H1 (cell line): ENCODE measurements around the gene KRT3. TPM values are rescaled to one million over a fixed set of nuclear protein-coding genes. Genes with fewer than 3 reads are reported as not detected.

Experiments
- CTCF ChIA-PET: fragments of 300-600 bp; sonication (Branson Sonifier 250); formaldehyde crosslinking; loops from one replicate; lab custom pipeline; 2021; ENCODE audit not compliant: partially characterized antibody; lab: Charles Lee
- POLR2A ChIA-PET: fragments of 300-600 bp; sonication (Branson Sonifier 250); formaldehyde crosslinking; loops from one replicate; lab custom pipeline; 2021; ENCODE audit warnings: inconsistent platforms; ENCODE audit not compliant: partially characterized antibody; lab: Charles Lee
- DNase-seq, 2 experiments: peaks; one replicate each; pipeline versions ENCODE4 v3.0.0 to v3.0.0-alpha.2; 2010 to 2022; ENCODE audit warnings: low spot score in 2 of 2, low read depth in 1 of 2, mixed read lengths in 1 of 2
- FAIRE-seq: peaks from 2 replicates; lab custom pipeline; 2011; peaks lifted over from hg19 to GRCh38; lab: Jason Lieb, UNC
- H2AFZ ChIP-seq: 2 replicates; pipeline ENCODE4 v1.8.1; 2012; ENCODE audit warnings: low read length, inconsistent platforms
- H2AK5ac ChIP-seq: 2 replicates; pipeline ENCODE4 v1.6.1; 2013; ENCODE audit warnings: low read depth, low read length
- H2BK120ac ChIP-seq: replicated peaks from 2 replicates; pipeline ENCODE3; 2013; ENCODE audit warnings: low read depth, low read length, inconsistent platforms
- H2BK12ac ChIP-seq: 2 replicates; pipeline ENCODE4 v1.6.1; 2013; ENCODE audit warnings: low read depth, low read length
- H2BK15ac ChIP-seq: 2 replicates; pipeline ENCODE4 v1.6.1; 2013; ENCODE audit warnings: low read length
- H2BK20ac ChIP-seq: 2 replicates; pipeline ENCODE4 v1.6.1; 2013; ENCODE audit warnings: low read length
- H2BK5ac ChIP-seq: 2 replicates; pipeline ENCODE4 v1.6.1; 2013; ENCODE audit warnings: low read depth, low read length
- H3K14ac ChIP-seq: 2 replicates; pipeline ENCODE4 v1.6.1; 2013; ENCODE audit warnings: inconsistent platforms; ENCODE audit not compliant: insufficient read length
- H3K18ac ChIP-seq: 2 replicates; pipeline ENCODE4 v1.6.1; 2013; ENCODE audit warnings: low read length; ENCODE audit errors: extremely low read depth
- H3K23ac ChIP-seq: 2 replicates; pipeline ENCODE4 v1.6.1; 2013; ENCODE audit warnings: inconsistent platforms; ENCODE audit not compliant: insufficient read length
- H3K23me2 ChIP-seq: 2 replicates; pipeline ENCODE4 v1.6.1; 2013; ENCODE audit warnings: low read depth, low read length
- H3K27ac ChIP-seq: 2 replicates; pipeline ENCODE4 v1.6.1; 2011; ENCODE audit warnings: low read depth, low read length, inconsistent platforms
- H3K27me3 ChIP-seq, 4 experiments: replicated peaks in 1 of 4; 1 replicate in 1 of 4; 2 replicates in 3 of 4; pipeline versions ENCODE4 v1.6.1 to v1.8.1; 2011 to 2013; ENCODE audit warnings: low read length in 3 of 4, mild to moderate bottlenecking in 3 of 4, inconsistent platforms in 2 of 4, mixed read lengths in 2 of 4, moderate library complexity in 1 of 4; ENCODE audit not compliant: control insufficient read depth in 3 of 4, insufficient read depth in 3 of 4; ENCODE audit errors: extremely low read depth in 1 of 4
- H3K36me3 ChIP-seq, 4 experiments: 2 replicates each; pipeline versions ENCODE4 v1.6.1 to v1.8.1; 2011 to 2013; ENCODE audit warnings: mild to moderate bottlenecking in 4 of 4, low read length in 3 of 4, moderate library complexity in 2 of 4, control low read depth in 1 of 4, inconsistent platforms in 1 of 4; ENCODE audit not compliant: insufficient read depth in 4 of 4, control insufficient read depth in 2 of 4
- H3K4ac ChIP-seq: replicated peaks from 2 replicates; pipeline ENCODE3; 2013; ENCODE audit warnings: low read length, low read depth, mixed read lengths, inconsistent platforms; ENCODE audit not compliant: insufficient read length
- H3K4me1 ChIP-seq, 4 experiments: replicated peaks in 1 of 4; 1 replicate in 1 of 4; 2 replicates in 3 of 4; pipeline versions ENCODE4 v1.6.1 to v1.8.1; 2011 to 2013; ENCODE audit warnings: low read length in 3 of 4, inconsistent platforms in 2 of 4, mixed read lengths in 1 of 4; ENCODE audit not compliant: insufficient read depth in 4 of 4, control insufficient read depth in 3 of 4
- H3K4me2 ChIP-seq, 2 experiments: 2 replicates each; pipeline versions ENCODE4 v1.6.1 to v1.8.1; 2011 to 2013; ENCODE audit warnings: low read depth in 2 of 2, low read length in 2 of 2, control low read depth in 1 of 2, inconsistent platforms in 1 of 2, mild to moderate bottlenecking in 1 of 2; ENCODE audit not compliant: insufficient read depth in 1 of 2
- H3K4me3 ChIP-seq, 4 experiments: fragments of 200-600, 300-600 bp in 1 of 4; sonication (generic), shearing (Covaris generic), sonication (Bioruptor Twin) in 1 of 4; 2 replicates each; pipeline versions ENCODE4 v1.5.1 to v1.8.1; 2011 to 2016; ENCODE audit warnings: low read length in 4 of 4, low read depth in 3 of 4, control low read depth in 2 of 4, inconsistent platforms in 2 of 4, mild to moderate bottlenecking in 2 of 4, mixed read lengths in 1 of 4, moderate library complexity in 1 of 4; ENCODE audit not compliant: insufficient read depth in 2 of 4; ENCODE audit errors: extremely low read depth in 1 of 4
- H3K56ac ChIP-seq: replicated peaks from 2 replicates; pipeline ENCODE3; 2013; ENCODE audit warnings: low read depth, mild to moderate bottlenecking, mixed read lengths, low read length, inconsistent platforms; ENCODE audit not compliant: insufficient read length
- H3K79me1 ChIP-seq: 2 replicates; pipeline ENCODE4 v1.6.1; 2013; ENCODE audit warnings: low read depth, low read length, control low read depth
- H3K79me2 ChIP-seq, 2 experiments: 2 replicates each; pipeline versions ENCODE4 v1.6.1 to v1.8.1; 2012 to 2013; ENCODE audit warnings: low read length in 2 of 2, mild to moderate bottlenecking in 2 of 2, inconsistent platforms in 1 of 2; ENCODE audit not compliant: insufficient read depth in 2 of 2, control insufficient read depth in 1 of 2
- H3K9ac ChIP-seq, 4 experiments: replicated peaks in 1 of 4; 1 replicate in 1 of 4; 2 replicates in 3 of 4; pipeline versions ENCODE4 v1.6.1 to v1.8.1; 2011 to 2013; ENCODE audit warnings: low read depth in 3 of 4, low read length in 3 of 4, control low read depth in 2 of 4, mild to moderate bottlenecking in 2 of 4, moderate library complexity in 2 of 4, inconsistent platforms in 1 of 4; ENCODE audit errors: extremely low read depth in 1 of 4
- H3K9me3 ChIP-seq, 2 experiments: 2 replicates each; pipeline versions ENCODE4 v1.6.1 to v1.8.1; 2012 to 2013; ENCODE audit warnings: mild to moderate bottlenecking in 2 of 2, moderate library complexity in 2 of 2, control low read depth in 1 of 2, inconsistent platforms in 1 of 2, low read depth in 1 of 2, low read length in 1 of 2, mixed read lengths in 1 of 2; ENCODE audit not compliant: insufficient read depth in 2 of 2
- H4K20me1 ChIP-seq, 2 experiments: replicated peaks in 1 of 2; 2 replicates each; pipeline versions ENCODE3 to v1.8.1; 2011 to 2013; ENCODE audit warnings: inconsistent platforms in 2 of 2, low read length in 2 of 2, mild to moderate bottlenecking in 1 of 2; ENCODE audit not compliant: insufficient read depth in 2 of 2, control insufficient read depth in 1 of 2
- H4K5ac ChIP-seq: 2 replicates; pipeline ENCODE4 v1.6.1; 2013; ENCODE audit warnings: low read length, low read depth, mixed read lengths, inconsistent platforms; ENCODE audit not compliant: insufficient read length
- H4K8ac ChIP-seq: 2 replicates; pipeline ENCODE4 v1.8.0; 2013; ENCODE audit warnings: mild to moderate bottlenecking, moderate library complexity, low read length, inconsistent platforms; ENCODE audit not compliant: insufficient read depth; ENCODE audit errors: extremely low read depth
- H4K91ac ChIP-seq: replicated peaks from 2 replicates; pipeline ENCODE3; 2013; ENCODE audit warnings: low read length, mixed read lengths, inconsistent platforms; ENCODE audit not compliant: insufficient read length
- ASH2L ChIP-seq: fragments of 200-600, 300-600 bp; sonication (generic); IDR thresholded peaks from one replicate; pipeline ENCODE4 v1.7.1; 2017; ENCODE audit warnings: low read length
- EGR1 ChIP-seq: IDR thresholded peaks from 2 replicates; pipeline ENCODE4 v1.6.1; 2011; ENCODE audit warnings: low read depth, low read length, borderline replicate concordance
- POLR2A ChIP-seq, 2 experiments: IDR thresholded peaks; 1 replicate in 1 of 2; 2 replicates in 1 of 2; pipeline ENCODE4 v1.6.1; 2011; ENCODE audit warnings: low read depth in 2 of 2, low read length in 2 of 2, mild to moderate bottlenecking in 2 of 2; ENCODE audit errors: control extremely low read depth in 1 of 2
- SIX5 ChIP-seq: IDR thresholded peaks from 2 replicates; pipeline ENCODE4 v1.6.1; 2011; ENCODE audit warnings: mild to moderate bottlenecking, low read depth, low read length
- TAF1 ChIP-seq: IDR thresholded peaks from 2 replicates; pipeline ENCODE4 v1.6.1; 2011; ENCODE audit warnings: mild to moderate bottlenecking, low read depth, low read length
- WGBS, 2 experiments: shearing (Covaris generic) in 1 of 2; methylation state at CpG; one replicate each; pipeline versions ENCODE4 v1.1.6 to v1.1.7; 2013 to 2015; ENCODE audit warnings: low lambda C conversion rate in 2 of 2, mixed read lengths in 2 of 2, inconsistent platforms in 1 of 2, low coverage in 1 of 2, missing lambda C conversion rate in 1 of 2; ENCODE audit not compliant: insufficient replicate concordance in 2 of 2, insufficient coverage in 1 of 2, insufficient read length in 1 of 2; ENCODE audit errors: extremely low coverage in 1 of 2, missing lambda C conversion rate in 1 of 2; 5-methylcytosine and 5-hydroxymethylcytosine counted together
- polyA plus RNA-seq, 7 experiments: library from polyadenylated mRNA; depleted of rRNA in 3 of 7; stranded (reverse) in 5 of 7; unstranded in 2 of 7; fragments of >200 nt in 5 of 7; fragments of 200-250 nt in 2 of 7; gene quantifications; 1 replicate in 5 of 7; 2 replicates in 1 of 7; 4 replicates in 1 of 7; pipeline versions ENCODE4 v1.2.1 to v1.2.3, GENCODE V29; 2011 to 2013; ENCODE audit warnings: missing spikeins in 2 of 7, mixed read lengths in 2 of 7
- total RNA-seq: library from RNA; stranded (reverse); fragmentation: NEBNext Ultra II Directional; extraction: Animal tissue kit (Norgen Biotek cat#: 25700); gene quantifications from 2 replicates; pipeline ENCODE4 v1.2.1, GENCODE V29; 2021

The KRT3 gene
- total and polyA plus RNA-seq, 2 of the 8 experiments (the other 6 are each of a cell fraction or from before 2014, with no cell fraction given) = not detected

DNA sequence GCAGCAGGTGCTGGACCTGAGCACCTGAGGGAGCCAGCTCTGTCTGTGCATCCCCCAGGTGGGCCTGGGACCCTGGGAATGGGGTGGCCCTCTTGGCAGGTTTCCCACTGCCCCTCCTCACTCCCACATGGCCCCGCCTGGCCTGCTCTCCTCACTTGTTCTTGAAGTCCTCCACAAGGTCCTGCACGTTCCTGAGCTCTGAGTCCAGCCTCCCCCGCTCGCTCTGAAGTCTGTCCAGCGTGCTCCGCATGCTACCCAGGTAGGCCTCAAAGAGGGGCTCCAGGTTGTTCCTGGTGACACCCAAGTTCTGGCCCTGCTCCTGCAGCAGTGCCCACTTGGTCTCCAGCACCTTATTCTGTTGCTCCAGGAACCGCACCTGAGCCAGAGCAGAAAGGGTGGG is 35.3 kb upstream of the KRT3 start:
- Histone ChIP-seq H2AFZ (no peak overlapping the region), H3K4me3 (no peak overlapping the region), H3K23me2 (no peaks in the 10 kb centered on the region), H3K14ac (no peak overlapping the region), H2BK120ac (no peak overlapping the region), H2BK5ac (no peak overlapping the region), H3K56ac (no peak overlapping the region), H4K8ac (no peak overlapping the region), H2BK12ac (no peak overlapping the region), H3K9ac (no peak overlapping the region), H4K5ac (no peak overlapping the region), H3K4me2 (no peak overlapping the region), H3K18ac (no peak overlapping the region), H3K79me2 (no peaks in the 10 kb centered on the region), H3K79me1 (no peaks in the 10 kb centered on the region), H4K91ac (no peak overlapping the region), H3K9me3 (no peaks in the 10 kb centered on the region), H3K4ac (no peak overlapping the region), H3K27me3 (no peaks in the 10 kb centered on the region), H3K27ac (no peak overlapping the region), H2BK20ac (no peak overlapping the region), H3K36me3 (no peaks in the 10 kb centered on the region), H2AK5ac (no peak overlapping the region), H3K23ac (no peak overlapping the region), H4K20me1 (no peaks in the 10 kb centered on the region), H2BK15ac (no peak overlapping the region), H3K4me1 (no peaks in the 10 kb centered on the region; a peak in 2 of 7 replicates)
- DNase-seq (no peak), FAIRE-seq (no peak)
- no peak for TF ChIP-seq ASH2L
- TF ChIP-seq SIX5 = no peak
- TF ChIP-seq POLR2A (IDR thresholded peaks at IDR 0.05; ENCODE audit: control extremely low read depth in 1 of 2, low read depth in 2 of 2, low read length in 2 of 2) = no peak
- TF ChIP-seq EGR1 = no peak
- TF ChIP-seq TAF1 = no peak
- ChIA-PET POLR2A (no interaction called here), CTCF (interaction anchor here (0.9 to 1.6 kb wide), 6 partner anchors 8 to 245 kb away, joined by 3 to 8 read pairs (median 6); no protein-coding TSS in a partner anchor)
- WGBS, 2 experiments = 88% methylated on average over 7 of the region's 7 CpGs; no CpG with 5 or more reads in 1 of the 2 experiments
